Vagina (tissue), 2 donors: ENCODE measurements around the gene TOR2A.

Experiments used
- POLR2A ChIP-seq, 2 donors: fragments of 450-650 bp; IDR thresholded peaks; one replicate each; pipeline ENCODE4 v1.6.1; 2017; ENCODE audit warnings: antibody characterized with exemption in 2 of 2, mild to moderate bottlenecking in 2 of 2, moderate library complexity in 2 of 2
- POLR2AphosphoS5 ChIP-seq, 2 donors: sonication (generic); formaldehyde crosslinking; IDR thresholded peaks; one replicate each; pipeline ENCODE4 v1.9.0; 2017; ENCODE audit warnings: antibody characterized with exemption in 2 of 2, mild to moderate bottlenecking in 2 of 2, low read depth in 1 of 2; ENCODE audit not compliant: insufficient read depth in 1 of 2
- TF ChIP-seq, protein P1 (sequence below), 3 experiments: fragments of 450-650 bp in 2 of 3; fragments of 200-600 bp in 1 of 3; sonication (generic) in 1 of 3; IDR thresholded peaks; one replicate each; pipeline ENCODE4 v1.5.1; 2017 to 2019; ENCODE audit warnings: antibody characterized with exemption in 3 of 3, mild to moderate bottlenecking in 2 of 3, moderate library complexity in 2 of 3

GRCh38 chr9:127728808-127729207 lies 6.3 kb downstream of the TOR2A start:
- TF ChIP-seq, protein P1, sequence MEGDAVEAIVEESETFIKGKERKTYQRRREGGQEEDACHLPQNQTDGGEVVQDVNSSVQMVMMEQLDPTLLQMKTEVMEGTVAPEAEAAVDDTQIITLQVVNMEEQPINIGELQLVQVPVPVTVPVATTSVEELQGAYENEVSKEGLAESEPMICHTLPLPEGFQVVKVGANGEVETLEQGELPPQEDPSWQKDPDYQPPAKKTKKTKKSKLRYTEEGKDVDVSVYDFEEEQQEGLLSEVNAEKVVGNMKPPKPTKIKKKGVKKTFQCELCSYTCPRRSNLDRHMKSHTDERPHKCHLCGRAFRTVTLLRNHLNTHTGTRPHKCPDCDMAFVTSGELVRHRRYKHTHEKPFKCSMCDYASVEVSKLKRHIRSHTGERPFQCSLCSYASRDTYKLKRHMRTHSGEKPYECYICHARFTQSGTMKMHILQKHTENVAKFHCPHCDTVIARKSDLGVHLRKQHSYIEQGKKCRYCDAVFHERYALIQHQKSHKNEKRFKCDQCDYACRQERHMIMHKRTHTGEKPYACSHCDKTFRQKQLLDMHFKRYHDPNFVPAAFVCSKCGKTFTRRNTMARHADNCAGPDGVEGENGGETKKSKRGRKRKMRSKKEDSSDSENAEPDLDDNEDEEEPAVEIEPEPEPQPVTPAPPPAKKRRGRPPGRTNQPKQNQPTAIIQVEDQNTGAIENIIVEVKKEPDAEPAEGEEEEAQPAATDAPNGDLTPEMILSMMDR (IDR thresholded peaks at IDR 0.05), result no peak
- TF ChIP-seq POLR2AphosphoS5 (IDR thresholded peaks at IDR 0.05; ENCODE audit: insufficient read depth in 1 of 2, low read depth in 1 of 2), result no peak
- TF ChIP-seq POLR2A (IDR thresholded peaks at IDR 0.05), result no peak
